ENCODE measurements around the gene IGSF21. TPM values are rescaled to one million over a fixed set of nuclear protein-coding genes. Genes with fewer than 3 reads are reported as not detected.

The IGSF21 gene
- total RNA-seq, 3 donors from 2014 or later (not counting 1 experiment from before 2014, with no cell fraction given), result not detected

DNA sequence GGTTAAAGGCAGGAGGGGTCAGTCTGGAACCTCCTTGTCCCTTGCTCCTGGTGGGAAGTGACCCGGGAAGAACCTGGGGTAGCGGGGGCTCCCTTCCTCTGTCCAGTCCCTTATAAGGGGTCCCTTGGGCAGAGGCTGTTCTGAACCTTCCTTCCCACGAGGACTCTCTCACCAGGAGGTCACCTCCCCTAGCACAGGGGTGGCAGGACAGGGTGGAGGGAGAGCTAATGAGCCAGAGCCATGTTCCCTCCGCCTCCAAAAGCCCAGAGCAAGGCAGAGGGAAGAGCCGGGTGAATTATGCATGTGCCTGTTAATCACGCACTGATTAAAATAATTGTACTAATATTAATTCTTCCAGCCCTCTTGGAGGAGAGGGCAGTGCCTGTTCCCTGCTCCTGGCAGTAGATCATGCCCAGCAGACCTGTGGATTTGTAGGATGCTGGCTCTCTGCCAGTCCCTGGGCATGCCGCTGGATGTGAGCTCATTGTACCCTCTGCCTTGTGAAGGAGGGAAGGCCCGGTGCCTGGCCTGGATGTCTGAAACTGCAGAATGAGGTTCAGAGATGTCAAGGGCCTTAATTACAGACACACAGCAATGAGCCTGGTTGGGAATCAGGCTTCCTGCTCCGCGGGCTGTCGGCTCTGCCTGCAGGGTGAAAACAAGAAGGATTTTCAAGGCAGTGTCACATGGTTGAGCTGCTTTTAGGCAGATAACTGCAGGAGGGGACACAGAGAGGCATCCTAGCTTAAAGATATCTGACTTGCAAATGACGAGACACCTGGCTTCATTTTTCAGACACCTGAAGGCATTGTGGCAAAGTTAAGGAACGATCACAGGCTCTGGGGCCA is 68.2 kb downstream of the IGSF21 start:
- H3K4me3 ChIP-seq (ENCODE audit: low read length), result no peak overlapping the region
- intact Hi-C loops (cut with micrococcal nuclease), result no loop called here
- no peak for DNase-seq
- no peaks in the 10 kb centered on the region for H3K9me3 ChIP-seq (ENCODE audit: control insufficient read depth, insufficient read depth, low read length)
- H3K27me3 ChIP-seq (ENCODE audit: control insufficient read depth, insufficient read depth, low read length), result peaks cover 2% of the 10 kb centered on the region
- H3K27ac Mint-ChIP-seq, result no peak overlapping the region
- peaks cover 9 to 21% of the 10 kb centered on the region in 2 donors for H3K27me3 Mint-ChIP-seq (ENCODE audit: low read depth in 2 of 2)
- H3K36me3 Mint-ChIP-seq, result no peaks in the 10 kb centered on the region
- no peaks in the 10 kb centered on the region for H3K4me1 ChIP-seq (ENCODE audit: control insufficient read depth, insufficient read depth, low read length)
- no peak for ATAC-seq
- H3K4me3 Mint-ChIP-seq, result no peak overlapping the region
- no peak overlapping the region for H3K27ac ChIP-seq (ENCODE audit: low read length)
- no peaks in the 10 kb centered on the region for H3K4me1 Mint-ChIP-seq
- TF ChIP-seq, protein P1, sequence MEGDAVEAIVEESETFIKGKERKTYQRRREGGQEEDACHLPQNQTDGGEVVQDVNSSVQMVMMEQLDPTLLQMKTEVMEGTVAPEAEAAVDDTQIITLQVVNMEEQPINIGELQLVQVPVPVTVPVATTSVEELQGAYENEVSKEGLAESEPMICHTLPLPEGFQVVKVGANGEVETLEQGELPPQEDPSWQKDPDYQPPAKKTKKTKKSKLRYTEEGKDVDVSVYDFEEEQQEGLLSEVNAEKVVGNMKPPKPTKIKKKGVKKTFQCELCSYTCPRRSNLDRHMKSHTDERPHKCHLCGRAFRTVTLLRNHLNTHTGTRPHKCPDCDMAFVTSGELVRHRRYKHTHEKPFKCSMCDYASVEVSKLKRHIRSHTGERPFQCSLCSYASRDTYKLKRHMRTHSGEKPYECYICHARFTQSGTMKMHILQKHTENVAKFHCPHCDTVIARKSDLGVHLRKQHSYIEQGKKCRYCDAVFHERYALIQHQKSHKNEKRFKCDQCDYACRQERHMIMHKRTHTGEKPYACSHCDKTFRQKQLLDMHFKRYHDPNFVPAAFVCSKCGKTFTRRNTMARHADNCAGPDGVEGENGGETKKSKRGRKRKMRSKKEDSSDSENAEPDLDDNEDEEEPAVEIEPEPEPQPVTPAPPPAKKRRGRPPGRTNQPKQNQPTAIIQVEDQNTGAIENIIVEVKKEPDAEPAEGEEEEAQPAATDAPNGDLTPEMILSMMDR (IDR thresholded peaks at IDR 0.05), result no peak
- WGBS (ENCODE audit: insufficient coverage), result 80% methylated on average over 10 of the region's 13 CpGs
- H3K9me3 Mint-ChIP-seq, result no peaks in the 10 kb centered on the region
- no peaks in the 10 kb centered on the region for H3K36me3 ChIP-seq (ENCODE audit: control insufficient read depth, insufficient read depth, low read length)

DNA sequence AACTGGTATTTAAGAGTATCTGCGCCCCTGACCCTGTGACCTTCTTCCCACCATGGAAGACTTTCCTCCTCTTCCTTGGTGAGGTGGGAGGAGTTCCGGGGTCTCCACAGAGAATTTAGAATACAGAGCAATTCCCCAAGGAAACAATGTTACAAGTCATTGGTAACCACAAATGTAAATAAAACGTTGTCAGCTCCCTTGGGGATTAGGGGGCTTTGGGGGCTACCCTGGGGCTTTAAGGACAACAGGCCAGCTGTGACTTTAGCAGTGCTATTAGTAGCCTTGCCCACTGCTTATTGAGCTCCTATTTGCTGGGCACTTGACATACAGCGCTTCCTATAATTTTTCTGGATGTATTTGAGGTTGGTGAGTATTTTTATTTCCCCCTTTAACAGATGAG is 69.0 kb downstream of the IGSF21 start:
- TF ChIP-seq, protein P1 (IDR thresholded peaks at IDR 0.05), result no peak
- H3K9me3 Mint-ChIP-seq, result no peaks in the 10 kb centered on the region
- Histone ChIP-seq H3K4me1 (ENCODE audit: control insufficient read depth, insufficient read depth, low read length) (no peaks in the 10 kb centered on the region), H3K27ac (ENCODE audit: low read length) (no peak overlapping the region), H3K36me3 (ENCODE audit: control insufficient read depth, insufficient read depth, low read length) (no peaks in the 10 kb centered on the region), H3K9me3 (ENCODE audit: control insufficient read depth, insufficient read depth, low read length) (no peaks in the 10 kb centered on the region), H3K27me3 (ENCODE audit: control insufficient read depth, insufficient read depth, low read length) (peaks cover 2% of the 10 kb centered on the region), H3K4me3 (ENCODE audit: low read length) (no peak overlapping the region)
- DNase-seq (no peak), ATAC-seq (no peak)
- peaks cover 8 to 21% of the 10 kb centered on the region in 2 donors for H3K27me3 Mint-ChIP-seq (ENCODE audit: low read depth in 2 of 2)
- 61% methylated on average over 2 of the region's 4 CpGs for WGBS (ENCODE audit: insufficient coverage)
- no peak overlapping the region for H3K27ac Mint-ChIP-seq
- no peak overlapping the region for H3K4me3 Mint-ChIP-seq
- no peaks in the 10 kb centered on the region for H3K36me3 Mint-ChIP-seq
- H3K4me1 Mint-ChIP-seq, result no peaks in the 10 kb centered on the region
- intact Hi-C loops (cut with micrococcal nuclease), result no loop called here

DNA sequence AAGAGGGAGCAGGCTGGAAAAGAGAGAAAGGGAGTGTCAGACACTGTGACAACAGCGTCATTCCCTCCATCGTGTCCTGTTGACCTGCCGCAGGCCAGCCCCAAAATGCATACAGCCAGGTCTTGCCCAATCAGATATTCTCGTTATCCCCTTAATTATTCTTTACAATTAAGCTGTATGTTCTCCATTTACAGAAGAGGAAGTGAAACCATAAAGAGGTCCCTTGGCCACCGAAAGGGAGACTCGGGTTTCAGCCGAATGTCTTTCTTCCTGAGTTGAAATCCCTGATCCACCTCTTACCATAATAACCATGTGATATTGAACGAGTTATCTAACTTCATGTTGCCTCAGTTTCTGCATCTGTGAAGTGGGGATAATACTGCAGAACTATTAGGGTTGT is 70.5 kb downstream of the IGSF21 start:
- Mint-ChIP-seq H3K9me3 (no peaks in the 10 kb centered on the region), H3K4me1 (no peaks in the 10 kb centered on the region), H3K4me3 (no peak overlapping the region), H3K36me3 (no peaks in the 10 kb centered on the region), H3K27me3 (ENCODE audit: low read depth in 2 of 2) (peaks cover 8 to 21% of the 10 kb centered on the region in 2 donors), H3K27ac (no peak overlapping the region)
- WGBS (ENCODE audit: insufficient coverage), result 18% methylated on average over 7 of the region's 8 CpGs
- H3K27me3 ChIP-seq (ENCODE audit: control insufficient read depth, insufficient read depth, low read length), result peaks cover 2% of the 10 kb centered on the region
- no peak overlapping the region for H3K4me3 ChIP-seq (ENCODE audit: low read length)
- H3K36me3 ChIP-seq (ENCODE audit: control insufficient read depth, insufficient read depth, low read length), result no peaks in the 10 kb centered on the region
- no peak overlapping the region for H3K27ac ChIP-seq (ENCODE audit: low read length)
- DNase-seq (no peak), ATAC-seq (no peak)
- H3K4me1 ChIP-seq (ENCODE audit: control insufficient read depth, insufficient read depth, low read length), result no peaks in the 10 kb centered on the region
- intact Hi-C loops (cut with micrococcal nuclease), result no loop called here
- TF ChIP-seq, protein P1 (IDR thresholded peaks at IDR 0.05), result no peak
- no peaks in the 10 kb centered on the region for H3K9me3 ChIP-seq (ENCODE audit: control insufficient read depth, insufficient read depth, low read length)
